ENCODE data around the gene CBX3.
"Not testable (repeated sequence)": the region's sequence is repeated elsewhere in the genome, so short reads cannot be mapped to it uniquely, and the experiment has no call there.

The CBX3 gene

DNA sequence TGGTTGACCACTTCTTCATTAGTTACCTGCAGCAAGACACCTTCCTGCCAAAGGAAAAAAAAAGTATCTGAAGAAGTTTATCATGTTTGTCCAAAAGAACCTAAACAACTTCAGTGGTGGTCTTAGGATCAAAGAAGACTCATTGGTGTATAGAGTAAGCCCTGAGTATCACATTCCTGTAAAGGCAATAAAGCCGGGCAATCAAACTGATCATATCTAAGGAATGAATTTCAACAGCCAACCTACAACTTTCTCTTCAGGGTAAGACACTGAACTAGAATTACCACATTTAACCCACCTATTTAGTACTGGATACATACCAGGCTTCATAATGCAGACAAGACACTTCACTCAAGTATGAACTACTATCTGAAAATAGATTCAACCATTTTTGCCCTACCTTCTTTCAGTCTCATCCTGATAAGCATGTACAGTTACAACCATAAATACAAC is 11.1 kb upstream of the CBX3 start:
- TF ChIP-seq, protein P1, sequence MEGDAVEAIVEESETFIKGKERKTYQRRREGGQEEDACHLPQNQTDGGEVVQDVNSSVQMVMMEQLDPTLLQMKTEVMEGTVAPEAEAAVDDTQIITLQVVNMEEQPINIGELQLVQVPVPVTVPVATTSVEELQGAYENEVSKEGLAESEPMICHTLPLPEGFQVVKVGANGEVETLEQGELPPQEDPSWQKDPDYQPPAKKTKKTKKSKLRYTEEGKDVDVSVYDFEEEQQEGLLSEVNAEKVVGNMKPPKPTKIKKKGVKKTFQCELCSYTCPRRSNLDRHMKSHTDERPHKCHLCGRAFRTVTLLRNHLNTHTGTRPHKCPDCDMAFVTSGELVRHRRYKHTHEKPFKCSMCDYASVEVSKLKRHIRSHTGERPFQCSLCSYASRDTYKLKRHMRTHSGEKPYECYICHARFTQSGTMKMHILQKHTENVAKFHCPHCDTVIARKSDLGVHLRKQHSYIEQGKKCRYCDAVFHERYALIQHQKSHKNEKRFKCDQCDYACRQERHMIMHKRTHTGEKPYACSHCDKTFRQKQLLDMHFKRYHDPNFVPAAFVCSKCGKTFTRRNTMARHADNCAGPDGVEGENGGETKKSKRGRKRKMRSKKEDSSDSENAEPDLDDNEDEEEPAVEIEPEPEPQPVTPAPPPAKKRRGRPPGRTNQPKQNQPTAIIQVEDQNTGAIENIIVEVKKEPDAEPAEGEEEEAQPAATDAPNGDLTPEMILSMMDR (IDR thresholded peaks at IDR 0.05; ENCODE audit: low read depth, low read length): no peak
- DNase-seq (ENCODE audit: low read depth in 2 of 2): no peak
- no peak overlapping the region for H3K4me3 ChIP-seq (replicated peaks in 1 of 2; ENCODE audit: low read depth in 2 of 2, low read length in 2 of 2)

- no peak for DNase-seq (ENCODE audit: low read depth in 2 of 2)
- TF ChIP-seq, protein P1 (IDR thresholded peaks at IDR 0.05; ENCODE audit: low read depth, low read length): no peak
- H3K4me3 ChIP-seq (replicated peaks in 1 of 2; ENCODE audit: low read depth in 2 of 2, low read length in 2 of 2): no peak overlapping the region
Measured at GRCh38 chr7:26191233-26191973, 10.1 kb upstream of the CBX3 start.

- TF ChIP-seq, protein P1 (IDR thresholded peaks at IDR 0.05; ENCODE audit: low read depth, low read length): no peak
- no peak for DNase-seq (ENCODE audit: low read depth in 2 of 2)
- H3K4me3 ChIP-seq (replicated peaks in 1 of 2; ENCODE audit: low read depth in 2 of 2, low read length in 2 of 2): no peak overlapping the region
Measured at GRCh38 chr7:26191974-26192479, 9.5 kb upstream of the CBX3 start.

GRCh38 chr7:26192485-26193087 is 9.0 kb upstream of the CBX3 start:
- TF ChIP-seq, protein P1 (IDR thresholded peaks at IDR 0.05; ENCODE audit: low read depth, low read length): no peak
- no peak overlapping the region for H3K4me3 ChIP-seq (replicated peaks in 1 of 2; ENCODE audit: low read depth in 2 of 2, low read length in 2 of 2)
- DNase-seq (ENCODE audit: low read depth in 2 of 2): no peak

GRCh38 chr7:26193432-26194207 is 7.9 kb upstream of the CBX3 start:
- no peak for DNase-seq (ENCODE audit: low read depth in 2 of 2)
- no peak overlapping the region for H3K4me3 ChIP-seq (replicated peaks in 1 of 2; ENCODE audit: low read depth in 2 of 2, low read length in 2 of 2)
- TF ChIP-seq, protein P1 (IDR thresholded peaks at IDR 0.05; ENCODE audit: low read depth, low read length): no peak

DNA sequence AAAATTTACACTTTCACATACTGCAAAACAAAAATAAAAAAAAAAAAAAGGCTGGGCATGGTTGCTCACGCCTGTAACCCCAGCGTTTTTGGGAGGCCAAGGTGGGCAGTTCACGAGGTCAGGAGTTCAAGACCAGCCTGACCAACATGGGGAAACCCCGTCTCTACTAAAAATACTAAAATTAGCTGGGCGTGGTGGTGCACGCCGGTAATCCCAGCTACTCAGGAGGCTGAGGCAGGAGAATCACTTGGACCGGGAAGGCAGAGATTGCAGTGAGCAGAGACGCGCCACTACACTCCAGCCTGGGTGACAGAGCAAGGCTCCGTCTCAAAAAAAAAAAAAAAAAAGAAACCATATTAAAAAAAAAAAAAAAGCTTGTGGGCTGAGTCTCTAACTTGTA is 6.8 kb upstream of the CBX3 start:
- not testable (repeated sequence) for H3K4me3 ChIP-seq (replicated peaks in 1 of 2; ENCODE audit: low read depth in 2 of 2, low read length in 2 of 2); DNase-seq (ENCODE audit: low read depth in 2 of 2)

GRCh38 chr7:26195182-26195581 is 6.4 kb upstream of the CBX3 start:
- DNase-seq (ENCODE audit: low read depth in 2 of 2): no peak
- TF ChIP-seq, protein P1 (IDR thresholded peaks at IDR 0.05; ENCODE audit: low read depth, low read length): no peak

More at GRCh38 chr7:26195182-26195581, 6.4 kb upstream of the CBX3 start:
- H3K4me3 ChIP-seq (replicated peaks in 1 of 2; ENCODE audit: low read depth in 2 of 2, low read length in 2 of 2): no peak overlapping the region
